Activated naive CD4-positive, alpha-beta T cell treated with anti-CD3 and anti-CD28 coated beads, Interleukin-2, amount 50 U/mL, for 24 hours (primary cell): ENCODE data around the gene IQSEC1.

Source experiments
- H3K27ac Mint-ChIP-seq: one replicate; pipeline ENCODE4 v1.8.0; 2021; ENCODE audit warnings: mild to moderate bottlenecking, mixed read lengths
- H3K27me3 Mint-ChIP-seq: one replicate; pipeline ENCODE4 v1.8.0; 2021; ENCODE audit warnings: mixed read lengths
- H3K36me3 Mint-ChIP-seq: one replicate; pipeline ENCODE4 v1.8.0; 2021; ENCODE audit warnings: mixed read lengths
- H3K4me1 Mint-ChIP-seq: one replicate; pipeline ENCODE4 v1.8.0; 2021; ENCODE audit warnings: mixed read lengths
- H3K4me3 Mint-ChIP-seq: one replicate; pipeline ENCODE4 v1.8.0; 2021; ENCODE audit warnings: mild to moderate bottlenecking, mixed read lengths
- H3K9me3 Mint-ChIP-seq: one replicate; pipeline ENCODE4 v1.8.0; 2021; ENCODE audit warnings: mixed read lengths

IQSEC1 gene

DNA sequence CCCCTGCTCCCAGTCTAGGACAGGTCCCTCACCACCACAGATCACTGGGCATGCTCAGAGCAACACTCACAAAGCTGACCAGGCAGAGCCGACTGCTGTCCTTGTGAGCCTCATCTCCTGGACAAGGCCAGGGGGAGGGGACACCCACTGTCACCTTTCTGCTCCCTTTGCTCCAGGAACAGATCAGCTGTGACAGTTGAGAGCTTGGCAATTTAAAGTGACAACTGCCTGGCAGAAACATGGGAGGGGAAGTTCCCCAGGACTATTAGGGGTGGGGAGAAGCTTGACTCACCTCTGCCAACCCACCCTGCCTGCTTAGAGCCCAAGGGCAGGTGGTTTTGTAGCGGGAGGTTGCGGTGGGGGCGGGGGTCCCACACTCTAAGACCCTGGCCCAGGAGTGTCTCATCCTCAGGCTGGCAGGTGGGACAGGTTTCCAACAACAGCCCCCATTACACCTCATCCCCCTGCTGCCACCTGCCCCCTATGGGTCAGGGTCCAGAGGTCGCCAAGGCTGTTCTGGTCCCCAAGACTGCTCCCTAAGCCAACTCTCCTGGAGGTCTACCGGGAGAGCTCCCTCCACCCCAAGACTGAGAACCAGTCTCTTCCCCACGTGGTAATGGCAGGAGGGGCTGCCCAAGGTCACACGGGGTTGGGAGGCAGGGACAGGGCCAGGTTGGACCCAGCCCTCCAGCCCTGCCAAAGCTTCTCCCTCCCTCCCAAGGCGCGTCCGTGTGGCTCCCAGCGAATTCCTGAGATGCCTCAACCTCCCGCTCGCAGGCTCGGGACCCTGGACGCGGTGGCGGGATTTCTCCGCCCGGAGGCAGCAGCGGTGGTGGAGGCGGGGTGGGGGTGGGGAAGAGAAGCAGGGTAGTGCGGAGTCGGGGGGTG, 80.4 kb downstream of the IQSEC1 start:
- Mint-ChIP-seq H3K9me3 (no peaks in the 10 kb centered on the region), H3K4me1 (peaks cover 60% of the 10 kb centered on the region), H3K36me3 (peaks cover 10% of the 10 kb centered on the region), H3K4me3 (peak overlapping the region; percentile 63), H3K27ac (no peak overlapping the region), H3K27me3 (no peaks in the 10 kb centered on the region)

DNA sequence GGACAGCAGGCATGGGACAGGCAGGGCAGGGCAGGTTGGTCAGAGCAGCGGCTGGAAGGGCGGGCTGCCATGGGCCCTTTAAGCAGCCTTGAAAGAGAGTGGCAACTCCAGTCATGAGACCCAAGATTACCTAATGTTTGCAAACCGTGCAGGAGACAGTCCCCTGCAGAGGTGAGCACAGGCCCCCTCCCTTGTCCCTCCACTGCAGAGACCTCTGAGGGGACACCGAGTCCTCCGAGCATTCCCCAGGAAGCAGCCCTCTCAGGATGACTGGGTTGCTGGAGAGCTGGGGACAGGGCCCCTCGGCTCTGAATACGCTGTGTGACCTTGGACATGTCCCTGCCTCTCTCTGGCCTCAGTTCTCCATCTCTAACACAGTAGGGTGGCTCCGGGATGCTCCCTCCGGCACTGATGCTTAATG, 81.4 kb downstream of the IQSEC1 start:
- no peaks in the 10 kb centered on the region for H3K27me3 Mint-ChIP-seq
- peaks cover 61% of the 10 kb centered on the region for H3K4me1 Mint-ChIP-seq
- H3K4me3 Mint-ChIP-seq: no peak overlapping the region
- H3K36me3 Mint-ChIP-seq: peaks cover 4% of the 10 kb centered on the region
- H3K27ac Mint-ChIP-seq: no peak overlapping the region
- H3K9me3 Mint-ChIP-seq: no peaks in the 10 kb centered on the region

GRCh38 chr3:12991481-12991837, 81.8 kb downstream of the IQSEC1 start:
- H3K36me3 Mint-ChIP-seq: no peaks in the 10 kb centered on the region
- H3K4me3 Mint-ChIP-seq: no peak overlapping the region
- no peaks in the 10 kb centered on the region for H3K27me3 Mint-ChIP-seq
- H3K9me3 Mint-ChIP-seq: no peaks in the 10 kb centered on the region
- H3K27ac Mint-ChIP-seq: no peak overlapping the region
- peaks cover 57% of the 10 kb centered on the region for H3K4me1 Mint-ChIP-seq

GRCh38 chr3:12990781-12991480, 82.3 kb downstream of the IQSEC1 start:
- Mint-ChIP-seq H3K9me3 (no peaks in the 10 kb centered on the region), H3K27ac (no peak overlapping the region), H3K4me1 (peaks cover 57% of the 10 kb centered on the region), H3K4me3 (no peak overlapping the region), H3K36me3 (no peaks in the 10 kb centered on the region), H3K27me3 (no peaks in the 10 kb centered on the region)

- Mint-ChIP-seq H3K4me3 (no peak overlapping the region), H3K9me3 (no peaks in the 10 kb centered on the region), H3K36me3 (no peaks in the 10 kb centered on the region), H3K27me3 (no peaks in the 10 kb centered on the region), H3K4me1 (peaks cover 60% of the 10 kb centered on the region), H3K27ac (no peak overlapping the region)
Observed at GRCh38 chr3:12990306-12990705, 82.9 kb downstream of the IQSEC1 start.

DNA sequence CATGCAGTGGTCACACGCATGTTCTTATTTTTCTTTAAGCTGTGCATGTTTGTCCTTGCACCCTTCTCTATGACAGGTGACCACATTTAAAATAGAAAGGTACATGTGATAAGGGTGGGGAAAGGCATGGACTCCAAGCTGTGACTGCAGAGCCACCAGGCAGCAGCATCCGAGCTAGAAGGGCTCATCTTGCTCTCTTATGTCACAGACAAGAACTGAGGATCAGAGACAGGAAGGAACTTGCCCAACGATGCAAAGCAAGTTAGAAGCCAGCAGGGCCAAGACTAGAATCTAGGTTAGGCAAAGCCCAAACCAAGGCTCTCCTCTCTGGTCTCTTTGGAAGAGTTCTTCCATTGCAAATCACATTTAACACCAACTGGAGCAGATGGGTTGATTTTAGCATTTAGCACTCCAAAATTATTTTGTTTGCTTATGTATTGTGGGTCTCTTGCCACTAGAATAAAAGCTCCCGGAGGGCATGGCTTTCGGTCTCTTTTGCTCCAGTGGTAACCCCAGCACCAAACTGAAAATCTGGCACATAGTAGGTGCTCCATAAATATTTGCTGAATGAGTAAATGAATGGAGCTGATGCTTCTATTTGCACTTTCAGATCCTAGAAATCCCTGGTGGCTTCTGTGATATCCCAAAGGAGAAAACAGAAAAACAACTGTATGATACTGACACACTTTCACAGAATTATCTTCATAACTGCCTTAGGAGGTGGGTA, 84.3 kb downstream of the IQSEC1 start:
- Mint-ChIP-seq H3K4me1 (peaks cover 61% of the 10 kb centered on the region), H3K36me3 (no peaks in the 10 kb centered on the region), H3K27me3 (no peaks in the 10 kb centered on the region), H3K9me3 (no peaks in the 10 kb centered on the region), H3K4me3 (no peak overlapping the region), H3K27ac (peak overlapping the region; percentile 23)

DNA sequence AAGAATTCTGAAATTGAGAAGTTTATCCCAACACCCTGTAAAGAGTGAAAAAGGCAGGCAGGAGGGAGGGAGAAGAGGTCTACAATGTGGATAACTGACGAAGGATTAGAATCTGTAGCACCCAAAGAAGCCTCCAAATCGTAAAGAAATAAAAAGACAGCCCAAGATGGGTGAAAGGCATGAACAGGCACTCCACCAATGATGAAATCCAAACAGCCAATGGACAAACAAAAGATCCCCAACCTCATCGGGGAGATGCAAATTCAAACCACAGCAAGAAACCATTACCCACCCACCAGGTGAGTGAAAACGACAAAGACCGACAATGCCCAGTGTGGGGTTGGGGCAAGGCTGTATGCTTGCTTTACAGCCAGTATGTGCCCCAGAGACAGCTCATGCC, 85.6 kb downstream of the IQSEC1 start:
- Mint-ChIP-seq H3K4me3 (no peak overlapping the region), H3K27me3 (no peaks in the 10 kb centered on the region), H3K36me3 (no peaks in the 10 kb centered on the region), H3K4me1 (peaks cover 73% of the 10 kb centered on the region), H3K27ac (peak overlapping the region; percentile 43), H3K9me3 (no peaks in the 10 kb centered on the region)

DNA sequence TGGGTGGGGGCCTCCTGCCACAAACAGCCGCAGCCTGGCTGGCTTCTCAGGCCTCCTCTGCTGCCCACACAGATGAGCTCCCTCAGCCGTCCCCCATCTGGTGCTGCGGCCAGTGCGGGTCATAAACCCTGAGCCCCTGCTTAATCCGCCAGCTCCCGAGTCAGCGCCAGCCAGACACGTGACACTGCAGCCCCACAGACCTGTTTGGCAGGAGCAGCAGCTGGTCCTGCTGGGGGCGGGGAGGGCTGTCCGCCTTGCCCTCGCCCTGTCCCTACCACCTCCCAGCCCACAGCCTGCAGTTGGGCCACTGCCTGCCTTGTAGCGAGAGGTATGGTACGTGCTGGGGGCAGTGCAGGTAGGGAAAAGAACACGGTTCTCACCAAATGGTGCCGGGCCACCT, 86.2 kb downstream of the IQSEC1 start:
- peak overlapping the region; percentile 43 for H3K27ac Mint-ChIP-seq
- no peaks in the 10 kb centered on the region for H3K36me3 Mint-ChIP-seq
- H3K9me3 Mint-ChIP-seq: no peaks in the 10 kb centered on the region
- H3K4me1 Mint-ChIP-seq: peaks cover 79% of the 10 kb centered on the region
- no peaks in the 10 kb centered on the region for H3K27me3 Mint-ChIP-seq
- no peak overlapping the region for H3K4me3 Mint-ChIP-seq

DNA sequence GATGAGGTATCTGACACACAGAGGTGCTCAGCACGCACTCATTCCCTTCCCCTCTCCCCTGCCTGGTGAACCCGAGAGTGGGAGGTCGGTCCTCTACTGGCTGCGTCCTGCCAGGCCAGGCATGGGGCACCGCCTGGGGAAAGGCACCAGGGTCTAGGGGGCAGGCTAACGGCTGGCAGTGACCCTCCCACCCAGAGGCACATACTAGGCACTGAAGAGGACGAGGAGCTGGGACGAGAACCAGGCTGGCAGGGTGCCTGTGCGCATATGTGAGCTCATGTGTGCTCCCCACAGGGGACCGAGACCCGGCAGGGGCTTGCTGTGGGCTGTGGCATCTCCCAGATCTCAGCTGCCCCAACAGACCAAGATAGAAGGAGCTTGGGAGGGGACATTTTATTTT, 86.7 kb downstream of the IQSEC1 start:
- H3K27me3 Mint-ChIP-seq: no peaks in the 10 kb centered on the region
- H3K9me3 Mint-ChIP-seq: no peaks in the 10 kb centered on the region
- H3K27ac Mint-ChIP-seq: no peak overlapping the region
- H3K4me3 Mint-ChIP-seq: no peak overlapping the region
- H3K4me1 Mint-ChIP-seq: peaks cover 80% of the 10 kb centered on the region
- H3K36me3 Mint-ChIP-seq: no peaks in the 10 kb centered on the region

- Mint-ChIP-seq H3K36me3 (no peaks in the 10 kb centered on the region), H3K9me3 (no peaks in the 10 kb centered on the region), H3K4me3 (no peak overlapping the region), H3K4me1 (peaks cover 80% of the 10 kb centered on the region), H3K27me3 (no peaks in the 10 kb centered on the region), H3K27ac (peak overlapping the region; percentile 70)
Observed at GRCh38 chr3:12986031-12986430, 87.2 kb downstream of the IQSEC1 start.

DNA sequence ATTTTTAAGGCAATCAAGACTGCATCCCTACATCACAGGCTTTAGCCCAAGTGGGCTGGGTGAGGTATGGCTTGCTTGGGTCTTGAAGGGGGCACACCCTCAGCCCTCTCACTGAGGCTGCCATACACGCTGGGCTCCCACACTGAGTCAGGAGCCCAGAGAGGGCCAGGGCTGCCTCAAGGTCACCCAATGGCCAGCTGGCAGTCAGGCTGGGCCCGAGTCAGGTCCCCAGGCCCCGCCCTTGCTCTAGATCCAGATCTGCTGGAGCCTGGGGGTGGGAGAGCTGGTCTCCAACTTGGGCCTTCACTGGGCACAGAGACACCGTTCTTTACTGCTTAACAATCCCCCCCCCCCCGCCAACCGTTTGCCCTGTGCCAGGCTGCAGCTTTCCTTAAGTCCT, 88.1 kb downstream of the IQSEC1 start:
- H3K9me3 Mint-ChIP-seq: no peaks in the 10 kb centered on the region
- H3K4me3 Mint-ChIP-seq: no peak overlapping the region
- H3K27ac Mint-ChIP-seq: no peak overlapping the region
- H3K36me3 Mint-ChIP-seq: no peaks in the 10 kb centered on the region
- no peaks in the 10 kb centered on the region for H3K27me3 Mint-ChIP-seq
- peaks cover 76% of the 10 kb centered on the region for H3K4me1 Mint-ChIP-seq

GRCh38 chr3:12984023-12984823, 89.0 kb downstream of the IQSEC1 start:
- H3K27me3 Mint-ChIP-seq: no peaks in the 10 kb centered on the region
- no peaks in the 10 kb centered on the region for H3K9me3 Mint-ChIP-seq
- no peak overlapping the region for H3K4me3 Mint-ChIP-seq
- peaks cover 67% of the 10 kb centered on the region for H3K4me1 Mint-ChIP-seq
- H3K36me3 Mint-ChIP-seq: no peaks in the 10 kb centered on the region
- peak overlapping the region; percentile 43 for H3K27ac Mint-ChIP-seq

DNA sequence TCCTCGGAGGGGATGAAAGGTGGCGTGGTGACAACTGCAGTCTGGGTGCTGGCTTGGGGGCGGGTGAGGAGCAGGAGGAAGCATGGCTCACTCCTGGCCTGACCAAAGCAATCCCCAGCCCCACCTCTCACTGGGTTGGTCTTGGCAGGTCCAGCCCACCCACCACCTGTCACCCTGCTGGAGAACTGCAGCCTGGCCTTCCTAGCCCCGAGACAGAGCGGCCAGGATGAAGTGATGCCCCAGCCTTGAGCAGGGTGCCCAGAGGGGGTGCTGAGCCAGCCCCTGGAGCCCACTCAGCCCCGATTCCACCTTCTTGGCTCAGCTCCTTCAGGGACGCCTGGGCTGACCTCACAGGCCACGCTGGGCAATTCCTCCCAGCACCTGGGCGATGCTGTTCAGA, 89.9 kb downstream of the IQSEC1 start:
- H3K4me1 Mint-ChIP-seq: peaks cover 58% of the 10 kb centered on the region
- no peak overlapping the region for H3K4me3 Mint-ChIP-seq
- no peak overlapping the region for H3K27ac Mint-ChIP-seq

DNA sequence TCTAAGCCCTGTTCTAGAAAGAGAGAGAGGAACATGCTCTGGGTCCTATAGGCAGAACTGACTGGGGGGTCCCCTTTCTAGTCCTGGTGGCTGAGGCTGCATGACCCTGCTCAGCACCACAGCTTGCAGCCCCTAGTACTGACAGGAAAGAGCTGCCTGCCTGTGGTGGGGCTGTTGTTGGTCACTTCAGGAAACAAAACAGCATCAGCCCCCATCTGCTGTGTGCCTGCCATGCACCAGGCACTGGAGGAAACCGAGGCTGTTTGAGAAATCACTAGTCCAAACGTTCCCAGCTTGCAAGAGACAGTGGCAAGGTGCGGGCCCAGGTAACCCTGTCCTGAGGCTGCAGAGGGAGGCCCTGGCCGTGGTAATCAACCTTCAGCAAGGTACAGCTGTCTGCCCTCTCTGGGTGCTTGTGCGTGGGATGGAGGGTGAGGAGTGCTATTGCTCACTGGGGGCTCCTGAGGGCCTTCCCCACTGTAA, 90.6 kb downstream of the IQSEC1 start:
- no peak overlapping the region for H3K4me3 Mint-ChIP-seq
- H3K4me1 Mint-ChIP-seq: peaks cover 56% of the 10 kb centered on the region
- H3K27me3 Mint-ChIP-seq: no peaks in the 10 kb centered on the region
- H3K27ac Mint-ChIP-seq: peak overlapping the region; percentile 73
- no peaks in the 10 kb centered on the region for H3K36me3 Mint-ChIP-seq
- no peaks in the 10 kb centered on the region for H3K9me3 Mint-ChIP-seq

More for the DNA sequence above, 89.9 kb downstream of the IQSEC1 start:
- no peaks in the 10 kb centered on the region for H3K36me3 Mint-ChIP-seq
- H3K27me3 Mint-ChIP-seq: no peaks in the 10 kb centered on the region
- H3K9me3 Mint-ChIP-seq: no peaks in the 10 kb centered on the region
